ENCODE results near the gene PPP2R5C.

PPP2R5C gene

DNA sequence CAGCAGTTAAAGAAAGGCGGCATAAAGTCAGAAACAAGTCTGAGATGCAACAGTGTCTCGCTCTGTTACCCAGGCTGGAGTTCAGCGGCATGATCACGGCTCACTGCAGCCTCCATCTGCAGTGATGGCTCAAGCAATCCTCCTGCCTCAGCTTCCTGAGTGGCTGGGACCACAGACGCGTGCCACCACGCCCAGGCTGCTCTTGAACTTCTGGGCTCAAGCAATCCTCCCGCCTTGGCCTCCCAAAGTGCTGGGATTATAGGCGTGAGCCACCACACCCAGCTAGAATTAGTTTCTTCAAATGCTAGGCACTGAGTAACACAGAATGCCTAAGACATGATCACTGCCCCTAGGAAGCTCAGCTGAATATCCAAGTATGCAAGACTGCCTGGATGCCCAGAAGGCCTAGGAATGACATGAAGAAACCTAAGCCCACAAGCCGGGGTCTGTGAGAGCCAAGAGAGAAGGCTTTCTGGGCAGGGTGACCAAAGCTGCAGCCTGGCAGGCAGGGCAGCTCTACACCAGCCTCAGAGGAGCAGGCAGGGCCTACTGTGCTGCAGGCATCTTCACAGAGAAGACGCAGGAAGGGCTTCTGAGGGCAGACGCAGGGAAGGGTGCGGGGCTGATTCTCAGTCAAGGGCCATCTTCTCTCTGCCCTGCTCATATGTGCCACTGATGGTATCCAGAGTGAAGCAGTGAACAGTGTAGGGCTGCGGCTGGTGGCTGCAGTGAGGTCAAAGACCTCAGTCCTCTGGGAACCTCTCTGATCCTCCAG is 4.3 kb upstream of the PPP2R5C start:
- no peak for DNase-seq

DNA sequence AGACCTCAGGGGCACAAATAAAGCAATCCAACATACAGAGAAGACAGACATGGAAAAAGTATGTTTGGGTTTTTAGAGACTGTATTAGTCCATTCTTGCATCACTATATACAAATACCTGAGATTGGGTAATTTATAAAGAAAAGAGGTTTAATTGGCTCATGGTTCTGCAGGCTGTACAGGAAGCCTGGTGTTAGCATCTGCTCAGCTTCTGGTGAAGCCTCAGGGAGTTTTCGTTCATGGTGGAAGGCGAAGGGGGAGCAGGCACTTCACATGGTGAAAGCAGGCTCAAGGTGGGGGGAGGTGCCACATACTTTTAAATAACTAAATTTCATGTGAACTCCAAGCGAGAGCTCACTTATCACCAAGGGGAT is 3.7 kb upstream of the PPP2R5C start:
- no peak for DNase-seq

DNA sequence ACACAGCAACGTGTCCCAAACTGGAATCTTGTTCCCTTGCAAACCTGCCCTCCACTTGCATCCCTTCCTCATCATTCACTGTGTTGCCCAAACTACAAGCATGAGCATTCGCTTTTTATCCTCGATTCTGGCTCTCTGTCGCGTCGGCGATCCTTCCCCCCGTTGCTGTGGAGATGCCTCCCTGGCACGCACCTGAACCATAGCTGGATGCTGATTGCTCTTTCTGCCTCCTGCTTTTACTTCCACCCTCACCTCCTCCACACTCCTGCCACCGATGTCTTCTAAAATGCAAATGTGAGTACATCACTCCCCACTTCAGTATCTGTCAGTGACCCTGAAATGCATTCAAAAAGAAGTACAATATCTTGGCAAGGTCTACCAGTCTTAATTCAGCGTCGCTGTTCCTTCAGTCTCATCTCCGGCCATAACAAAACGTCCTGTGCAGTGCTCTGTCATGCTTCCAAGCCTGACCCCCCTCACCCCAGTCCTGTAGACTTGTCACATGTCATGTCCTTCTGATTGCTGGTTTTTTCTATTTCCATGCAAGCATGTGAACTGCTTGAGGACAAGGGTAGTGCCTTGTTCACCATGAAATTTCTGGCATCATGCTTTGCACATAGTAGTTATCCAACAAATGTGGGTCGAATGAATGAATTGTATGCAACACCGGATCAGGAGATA is 2.5 kb upstream of the PPP2R5C start:
- no peak for DNase-seq

DNA sequence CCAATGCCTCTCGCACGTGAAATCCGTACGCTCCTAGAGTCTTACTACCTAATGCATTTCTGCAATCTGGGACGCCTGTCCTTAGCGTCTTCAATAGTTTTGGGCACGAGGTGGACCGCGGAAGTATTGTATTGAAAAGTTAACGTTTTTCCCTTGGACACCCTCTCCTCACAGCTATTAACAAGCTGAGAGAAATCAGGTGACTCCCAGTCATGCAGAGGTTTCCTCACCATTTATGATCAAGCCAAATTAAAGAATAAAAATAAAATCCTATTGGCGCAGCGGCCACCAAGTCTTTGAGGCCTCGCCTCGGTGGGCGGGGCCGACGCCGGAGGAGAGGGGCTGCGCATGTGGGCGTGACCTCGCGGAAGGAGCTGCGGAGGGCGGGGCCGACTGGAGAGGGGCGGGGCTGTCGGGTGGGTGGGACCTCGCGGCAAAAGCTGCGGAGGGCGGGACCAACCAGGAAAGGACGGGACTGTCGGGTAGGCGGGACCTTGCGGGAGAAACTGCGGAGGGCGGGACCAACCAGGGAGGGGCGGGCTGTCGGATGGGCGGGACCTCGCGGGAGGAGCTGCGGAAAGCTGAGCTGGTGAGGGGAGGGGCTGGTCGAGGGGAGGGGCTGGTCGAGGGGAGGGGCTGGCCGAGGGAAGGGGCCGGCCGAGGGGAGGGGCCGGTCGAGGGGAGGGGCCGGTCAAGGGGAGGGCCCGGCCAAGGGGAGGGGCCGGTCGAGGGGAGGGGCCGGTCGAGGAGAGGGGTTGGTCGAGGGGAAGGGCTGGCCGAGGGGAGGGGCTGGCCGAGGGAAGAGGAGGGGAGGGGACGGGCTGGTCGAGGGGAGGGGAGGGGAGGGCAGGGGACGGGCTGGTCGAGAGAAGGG is 1.1 kb upstream of the PPP2R5C start:
- peak; percentile 97 for DNase-seq

DNA sequence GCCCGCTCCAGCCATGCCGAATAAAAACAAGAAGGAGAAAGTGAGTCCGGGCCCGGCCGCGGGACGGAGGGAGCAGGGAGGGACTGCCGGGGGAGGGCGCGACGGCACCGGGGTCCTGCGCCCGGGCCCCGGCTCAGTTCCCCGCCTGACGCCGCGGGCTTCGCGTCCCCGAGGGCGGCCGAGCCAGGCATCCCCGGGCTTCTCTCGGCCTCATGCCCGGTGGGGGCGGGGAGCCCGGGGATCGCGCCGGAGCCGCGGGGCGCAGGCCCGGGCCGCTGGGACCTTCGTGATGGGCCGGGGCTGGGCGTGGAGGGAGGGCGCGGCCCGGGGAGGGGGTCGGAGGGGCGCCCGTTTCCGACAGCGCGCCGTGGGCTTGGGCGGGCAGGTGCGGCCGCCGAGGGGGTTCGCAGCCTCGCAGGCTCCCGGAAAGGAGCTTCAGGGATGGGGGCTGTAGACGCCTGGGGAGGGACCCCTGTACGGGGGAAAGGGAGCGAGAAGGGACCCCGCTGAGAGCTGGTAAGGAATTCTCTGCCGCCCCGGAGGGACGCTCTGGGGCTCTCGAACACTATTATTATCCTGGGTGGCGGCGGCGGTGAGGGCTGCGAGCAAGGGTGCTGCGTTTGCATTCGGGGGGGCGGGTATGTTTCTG is 496 bp downstream of the PPP2R5C start:
- DNase-seq = peak; percentile 37

DNA sequence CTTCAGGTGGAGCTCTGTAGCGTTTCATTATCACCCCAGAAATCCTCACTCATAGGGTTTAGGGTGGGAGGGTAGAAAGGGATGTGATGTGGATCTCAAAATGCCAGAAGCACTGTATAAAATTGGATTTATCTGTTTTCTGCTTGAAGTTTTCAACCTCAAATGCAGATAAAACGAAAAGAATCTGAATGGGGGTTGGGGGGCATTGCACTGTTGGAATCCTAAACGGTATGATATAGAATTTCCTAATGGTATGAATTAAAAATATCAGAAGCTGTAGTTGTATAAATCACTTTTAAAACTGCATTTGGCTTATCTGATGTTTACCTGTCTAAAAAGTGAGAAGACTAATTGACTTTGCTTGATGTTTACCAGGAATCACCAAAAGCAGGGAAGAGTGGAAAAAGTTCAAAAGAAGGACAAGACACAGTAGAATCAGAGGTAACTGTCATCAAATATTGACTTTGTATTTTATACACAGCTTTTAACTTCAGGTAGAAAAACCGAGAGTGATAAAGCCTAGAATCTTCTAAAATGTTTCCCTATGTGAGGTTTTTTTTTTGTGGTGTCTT is 1.1 kb downstream of the PPP2R5C start:
- no peak for DNase-seq

DNA sequence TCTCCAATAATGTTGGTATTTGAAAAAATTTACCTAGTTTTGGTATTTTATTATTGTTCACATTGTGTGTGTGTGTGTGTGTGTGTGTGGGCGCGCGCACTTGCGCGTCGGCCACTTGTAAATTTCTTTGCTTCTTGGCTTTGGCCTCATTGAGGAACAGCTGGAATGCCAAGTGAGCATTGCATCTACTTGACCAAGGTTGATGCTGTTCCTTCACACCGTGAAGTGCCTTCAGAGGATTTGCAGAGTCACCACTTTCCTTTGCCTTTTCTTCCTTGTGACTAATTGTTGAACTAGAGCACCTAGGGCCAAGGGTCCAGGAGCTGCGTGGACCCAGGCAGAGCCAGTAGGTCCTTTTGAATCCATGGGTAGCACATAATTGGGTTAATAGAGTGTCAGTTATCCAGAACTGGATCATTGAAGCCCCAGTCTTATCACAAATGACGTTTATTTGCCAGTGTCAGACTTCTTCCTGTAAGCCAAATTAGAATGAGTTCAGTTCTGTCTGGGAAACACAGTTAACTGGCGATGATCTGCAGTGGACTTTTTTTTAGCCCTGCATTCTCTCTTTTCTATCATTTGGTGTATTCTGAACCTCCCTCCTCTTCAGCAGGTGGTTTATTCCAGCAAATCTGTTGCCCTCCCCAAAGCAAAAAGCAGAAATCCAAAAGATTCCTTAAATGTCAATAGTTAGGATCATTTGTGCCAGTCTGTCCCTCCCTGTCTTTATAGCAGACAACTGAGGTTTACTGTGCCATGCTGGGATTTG is 2.6 kb downstream of the PPP2R5C start:
- no peak for DNase-seq

DNA sequence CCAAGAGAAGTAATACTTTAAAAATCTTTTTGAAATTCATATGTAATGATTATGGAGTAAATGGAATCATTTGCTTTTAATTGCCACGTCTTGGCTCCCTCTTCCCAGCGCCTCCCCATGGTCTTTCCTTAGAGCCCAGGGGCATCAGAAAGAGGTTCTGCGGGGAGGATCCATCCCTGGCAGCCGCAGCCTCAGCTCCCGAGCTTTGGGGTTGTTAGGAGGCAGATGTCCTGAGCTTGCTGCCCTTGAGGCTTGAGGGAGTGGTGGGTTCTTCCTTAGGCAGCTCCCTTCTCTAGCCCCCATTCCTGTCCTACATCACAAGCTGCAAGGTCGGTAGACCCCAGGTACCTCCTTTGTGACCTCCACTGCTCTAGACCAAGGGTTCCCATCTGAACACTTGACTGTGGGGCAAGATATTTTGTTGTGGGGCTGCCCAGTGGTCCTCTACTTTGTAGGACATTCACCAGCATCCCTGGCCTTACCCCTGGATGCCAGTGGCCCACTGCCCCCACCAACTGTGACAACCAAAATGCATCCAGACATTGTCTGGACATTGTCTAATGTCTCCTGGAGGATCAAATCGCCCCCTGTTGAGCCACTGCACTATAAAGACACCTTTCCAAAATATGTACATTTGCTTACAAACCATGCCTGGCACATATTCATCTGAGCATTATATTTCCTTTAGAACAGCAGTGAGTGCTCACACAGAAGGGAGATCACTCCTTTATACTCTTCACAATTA is 6.3 kb downstream of the PPP2R5C start:
- no peak for DNase-seq

DNA sequence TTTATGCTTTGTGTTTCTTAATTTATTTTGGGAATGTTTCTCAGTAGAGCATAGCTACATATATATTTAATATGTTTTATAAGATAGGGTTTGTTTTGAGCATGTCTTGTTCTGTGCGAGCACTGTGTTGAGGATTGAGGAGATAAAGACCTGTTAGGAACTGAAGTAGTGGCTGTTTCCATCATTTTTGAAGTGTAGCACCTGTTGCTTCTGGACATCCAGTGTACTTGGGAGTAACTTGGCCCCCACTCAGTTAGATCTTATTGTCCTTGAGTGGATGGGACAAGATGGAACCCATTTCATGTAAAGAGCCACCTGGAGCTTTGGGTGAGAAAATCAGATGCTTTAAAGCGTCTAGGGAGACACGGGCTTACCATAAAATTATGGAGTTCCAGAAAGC is 8.7 kb downstream of the PPP2R5C start:
- no peak for DNase-seq

DNA sequence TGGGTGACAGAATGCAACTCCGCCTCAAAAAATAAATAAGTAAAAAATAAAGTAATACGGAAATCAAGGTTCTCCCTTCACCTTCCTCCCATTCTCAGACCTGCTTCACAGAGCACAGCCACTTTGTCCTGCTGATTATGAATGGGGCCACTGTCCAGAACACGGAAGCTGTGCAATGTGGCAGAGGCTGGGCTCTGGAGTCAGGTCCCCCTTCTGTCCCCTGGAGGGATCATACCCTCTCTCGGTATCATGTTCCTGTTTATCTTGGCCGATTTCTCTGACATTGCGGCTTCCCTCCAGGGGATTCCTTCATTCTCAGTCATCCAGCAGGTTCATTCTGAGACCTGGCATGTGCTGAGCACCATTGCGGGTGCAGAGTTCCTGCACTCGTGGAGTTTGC is 11.3 kb downstream of the PPP2R5C start:
- no peak for DNase-seq

DNA sequence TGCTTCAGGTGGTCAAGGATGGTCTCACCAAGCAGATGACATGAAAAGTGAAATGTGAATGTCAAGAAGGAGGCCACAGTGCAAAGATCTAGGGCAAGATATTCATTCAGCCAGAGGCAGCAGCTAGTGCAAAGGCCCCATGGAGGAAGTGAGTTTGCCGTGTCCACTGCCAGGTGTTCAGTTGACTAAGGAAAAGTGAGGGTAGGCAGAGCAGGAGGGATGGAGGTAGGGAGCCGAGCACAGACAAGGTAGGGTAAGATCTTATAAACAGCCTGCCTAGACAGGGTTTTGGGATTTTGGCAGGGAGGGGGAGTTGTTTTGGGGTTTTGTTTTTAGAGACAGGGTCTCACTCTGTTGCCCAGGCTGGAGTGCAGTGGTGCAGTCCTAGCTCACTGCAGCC is 11.9 kb downstream of the PPP2R5C start:
- no peak for DNase-seq

DNA sequence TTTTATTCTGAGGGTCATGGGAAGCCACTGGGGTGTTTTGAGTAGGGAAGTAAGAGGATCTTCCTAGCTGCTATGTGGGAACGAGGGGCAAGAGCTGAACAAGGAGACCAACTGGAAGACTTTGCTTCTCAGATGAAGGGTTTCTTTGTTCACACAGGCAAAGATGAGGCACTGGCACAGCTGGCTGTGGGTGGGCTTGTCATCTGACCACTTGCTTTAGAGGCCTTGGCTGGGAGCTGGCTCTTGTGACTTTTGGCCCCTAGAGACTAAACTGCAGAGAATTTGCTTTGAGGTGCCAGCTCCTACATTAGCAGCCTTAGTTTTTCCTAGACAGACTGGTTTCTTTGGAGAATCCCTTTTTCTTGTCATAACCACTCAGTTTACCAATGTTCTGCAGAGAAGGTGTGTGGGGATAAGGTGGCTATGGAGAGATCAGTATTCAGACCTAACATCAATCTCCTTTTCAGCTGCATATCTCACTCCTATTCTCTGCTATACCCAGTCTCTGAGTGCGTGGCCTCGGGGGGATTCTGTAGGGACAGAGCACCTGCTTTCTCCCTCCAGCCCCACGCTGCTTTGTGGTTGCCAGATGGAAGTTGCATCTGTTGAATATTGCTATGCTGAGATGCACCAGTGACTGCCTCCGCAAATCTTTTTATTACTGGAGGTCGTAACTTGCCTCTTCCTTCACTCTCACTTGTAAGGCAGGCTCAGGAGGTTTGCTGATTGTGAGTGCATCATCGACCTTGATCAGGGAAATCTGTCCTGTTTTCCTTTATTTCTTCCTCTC is 12.7 kb downstream of the PPP2R5C start:
- no peak for DNase-seq

DNA sequence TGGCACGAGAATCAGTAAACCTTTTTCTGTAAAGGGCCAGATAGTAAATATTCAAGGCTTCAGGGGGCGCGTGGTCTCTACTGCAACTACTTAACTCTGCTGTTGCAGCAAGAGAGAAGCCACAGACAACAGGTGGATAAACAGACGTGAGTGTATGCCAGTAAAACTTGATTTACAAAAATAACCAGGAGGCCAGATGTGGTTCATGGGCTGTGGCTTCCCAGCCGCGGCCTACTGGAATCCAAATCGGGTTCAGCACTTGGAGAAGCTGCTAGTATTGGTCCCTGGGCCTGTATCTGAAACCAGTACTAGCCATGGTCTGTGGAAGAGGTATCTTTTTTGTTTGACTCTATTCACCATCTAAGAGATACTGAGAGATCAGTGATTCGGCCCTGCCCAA is 13.3 kb downstream of the PPP2R5C start:
- no peak for DNase-seq

DNA sequence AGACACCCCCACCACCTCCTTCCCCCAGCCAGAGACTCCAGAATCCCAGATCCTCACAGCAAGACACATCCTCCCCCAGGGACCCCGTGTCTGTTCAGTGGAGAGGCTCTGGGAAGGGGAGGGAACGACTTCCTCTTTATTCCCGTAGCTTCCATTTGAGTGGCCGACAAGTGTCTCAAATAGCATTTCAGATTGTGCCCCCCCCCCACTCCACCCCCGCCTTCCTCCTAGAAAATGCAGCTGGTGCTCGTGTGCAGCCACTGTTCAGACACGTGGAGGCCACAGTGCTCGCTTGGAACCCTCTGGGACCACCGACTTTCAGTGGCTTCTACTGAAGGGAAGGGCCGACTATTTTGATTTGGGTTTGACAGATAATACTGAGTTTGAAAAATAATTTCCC is 14.3 kb downstream of the PPP2R5C start:
- no peak for DNase-seq

DNA sequence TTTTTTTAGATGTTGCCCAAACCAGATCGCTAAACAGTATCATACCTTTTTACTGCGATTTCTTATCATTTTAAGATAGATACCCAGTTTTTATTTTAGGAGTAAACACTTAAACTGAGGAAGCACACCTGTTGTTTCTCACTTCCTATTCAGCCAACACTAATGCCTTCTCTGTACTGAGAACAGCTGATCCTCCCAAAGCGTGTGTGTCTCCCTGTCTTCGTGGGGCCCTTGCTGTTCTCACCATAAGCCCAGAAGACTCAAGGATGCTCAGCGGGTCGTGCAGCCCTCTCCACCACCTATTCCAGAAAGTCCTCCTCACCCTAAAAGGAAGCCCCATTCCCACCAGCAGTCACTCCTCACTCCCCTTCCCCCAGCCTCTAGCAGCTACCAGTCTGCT is 14.8 kb downstream of the PPP2R5C start:
- DNase-seq = no peak

DNA sequence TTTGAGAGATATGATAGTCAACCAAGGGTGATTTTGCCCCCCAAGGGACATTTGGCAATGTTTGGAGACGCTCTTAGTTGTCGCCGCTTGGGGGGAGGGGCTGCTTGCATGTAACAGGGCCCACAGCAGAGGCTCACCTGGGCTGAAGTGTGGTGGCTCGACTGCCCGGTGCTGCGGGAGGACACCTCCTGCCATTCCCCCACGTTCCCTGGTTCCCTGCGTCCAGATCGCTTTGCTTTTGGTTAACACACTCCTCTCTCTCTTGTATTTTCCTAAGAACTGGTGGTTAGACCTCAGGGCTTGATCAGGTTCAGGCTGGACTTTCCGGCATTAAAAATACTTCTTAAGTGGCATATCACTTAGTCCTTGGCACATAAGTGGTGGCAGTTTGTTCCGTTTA is 18.9 kb downstream of the PPP2R5C start:
- no peak for DNase-seq

DNA sequence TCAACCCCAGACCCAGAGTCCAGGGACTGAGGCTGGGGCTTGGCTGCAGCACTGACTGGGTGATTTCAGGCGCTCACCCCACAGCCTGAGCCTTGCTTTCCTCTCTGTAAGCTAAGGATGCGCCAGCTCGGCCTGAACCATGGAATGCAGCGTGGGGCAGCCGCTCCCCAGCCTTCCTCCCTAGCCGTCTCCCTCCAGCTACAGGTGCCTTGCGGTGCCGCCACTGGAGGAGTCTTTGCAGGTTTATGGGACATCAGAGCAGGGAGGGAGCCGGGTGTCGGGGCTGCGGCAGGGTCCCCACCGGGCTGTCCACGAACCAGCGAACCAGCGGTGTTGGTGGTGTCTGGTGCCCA is 19.4 kb downstream of the PPP2R5C start:
- no peak for DNase-seq

DNA sequence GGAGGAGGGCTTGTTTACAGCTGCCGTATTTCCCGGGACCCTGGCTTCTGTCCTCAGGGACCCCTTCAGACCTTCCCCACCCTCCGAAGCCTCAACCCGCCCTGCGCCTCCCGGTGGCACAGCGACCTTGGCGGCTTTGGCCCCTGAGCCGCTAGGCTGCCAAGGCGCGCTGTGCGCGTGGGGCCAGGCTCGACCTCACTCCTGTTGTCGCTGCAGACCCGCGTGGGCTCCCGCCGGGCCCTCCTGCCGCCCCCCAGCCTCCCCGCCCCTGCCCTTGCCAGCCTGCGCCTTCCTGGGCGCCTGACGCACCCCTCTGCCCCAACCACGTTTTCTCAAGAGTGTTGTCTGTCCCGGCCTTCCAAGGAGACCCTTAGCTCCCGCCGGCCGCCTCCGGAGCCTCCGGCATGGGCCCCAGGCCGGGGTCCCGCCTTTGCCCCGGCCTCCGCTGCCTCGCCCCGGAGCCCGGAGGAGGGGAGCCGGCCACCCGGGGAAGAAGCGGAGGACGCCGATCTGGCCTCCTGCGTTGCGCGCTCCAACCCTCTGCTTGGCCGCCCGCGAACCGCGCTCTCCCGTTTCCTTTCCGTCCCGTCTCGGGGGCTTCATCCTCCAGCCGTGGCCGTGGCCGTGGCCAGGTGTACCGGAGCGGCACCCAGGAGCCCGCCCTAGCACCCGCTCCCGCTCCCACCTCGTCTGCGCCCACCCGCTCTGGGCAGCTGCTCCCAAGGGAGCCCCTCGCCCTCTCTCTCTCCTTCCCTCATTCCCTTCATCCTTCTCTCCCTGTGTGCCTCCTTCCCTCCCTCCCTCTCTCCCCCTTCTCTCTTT is 19.9 kb downstream of the PPP2R5C start:
- DNase-seq = peak; percentile 13

DNA sequence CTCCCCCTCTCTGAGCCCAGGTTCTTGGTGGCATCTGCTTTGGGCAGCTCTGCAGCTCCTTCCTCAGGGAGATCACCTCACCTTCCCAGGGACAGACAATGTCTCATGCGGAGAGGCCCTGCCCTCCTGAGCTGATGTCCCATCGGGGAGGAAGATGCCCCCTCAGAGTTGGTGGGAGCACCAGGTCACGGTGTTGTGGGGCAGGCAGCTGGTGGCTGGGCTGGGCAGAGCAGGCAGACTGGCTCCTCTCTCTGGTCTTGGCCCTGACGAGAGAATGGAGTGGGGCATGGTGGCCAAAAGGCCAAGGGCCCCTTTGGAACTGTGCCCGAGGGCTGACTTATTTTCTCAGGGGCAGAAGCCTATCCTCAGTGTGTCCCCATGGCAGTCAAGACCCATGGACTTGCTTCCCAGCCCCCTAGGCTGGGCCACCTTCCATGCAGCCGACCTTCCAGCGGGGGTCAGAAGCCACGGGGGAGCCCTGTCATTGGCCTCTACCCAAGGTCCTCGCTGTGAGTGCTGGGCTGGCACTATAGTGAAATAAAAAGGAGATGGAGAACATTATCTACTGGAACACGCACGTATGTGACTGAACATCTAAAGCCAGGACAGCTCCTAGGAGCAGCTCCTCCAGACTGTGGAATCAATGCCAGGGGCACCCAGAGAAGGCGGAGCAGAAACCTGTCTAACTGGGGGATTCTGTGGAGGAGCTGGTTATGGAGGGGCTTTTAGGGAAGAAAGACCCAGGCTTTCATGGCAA is 21.9 kb downstream of the PPP2R5C start:
- no peak for DNase-seq
